Heart left ventricle (tissue), 16 donors: Measurements from ENCODE around the gene TMEM239. TPM values are rescaled to one million over a fixed set of nuclear protein-coding genes. Genes with fewer than 3 reads are reported as not detected.
A peak's percentile ranks its signal among the peaks of the same experiment; 100 is the strongest.

Experiments used
- ATAC-seq, 4 donors: fragments of 200-7000 bp; cut with Tn5 transposase; one replicate each; pipeline ENCODE4 v1.9.1; 2020 to 2022; ENCODE audit warnings: moderate library complexity in 4 of 4, mild to moderate bottlenecking in 3 of 4, moderate number of reproducible peaks in 1 of 4
- DNase-seq, 5 donors: peaks; one replicate each; pipeline ENCODE4 v3.0.0-alpha.2; 2020
- H3K27ac ChIP-seq, 12 donors: fragments of 200-600 bp; sonication (generic) in 4 of 12; one replicate each; pipeline versions ENCODE4 v1.5.0 to v1.8.0; 2016 to 2022; ENCODE audit warnings: mild to moderate bottlenecking in 2 of 12
- H3K27me3 ChIP-seq, 9 donors: fragments of 200-600 bp; sonication (generic) in 2 of 9; one replicate each; pipeline versions ENCODE4 v1.5.1 to v1.8.0; 2016 to 2022; ENCODE audit warnings: mild to moderate bottlenecking in 3 of 9
- H3K36me3 ChIP-seq, 9 donors: fragments of 200-600 bp; sonication (generic) in 2 of 9; one replicate each; pipeline versions ENCODE4 v1.5.0 to v1.8.0; 2018 to 2022; ENCODE audit warnings: mild to moderate bottlenecking in 2 of 9
- H3K4me1 ChIP-seq, 12 donors: fragments of 200-600 bp; sonication (generic) in 4 of 12; one replicate each; pipeline versions ENCODE4 v1.5.0 to v1.8.0; 2016 to 2022; ENCODE audit warnings: mild to moderate bottlenecking in 3 of 12
- H3K4me3 ChIP-seq, 12 donors: fragments of 200-600 bp; sonication (generic) in 4 of 12; one replicate each; pipeline versions ENCODE4 v1.5.0 to v1.8.0; 2017 to 2022; ENCODE audit warnings: mild to moderate bottlenecking in 9 of 12, moderate library complexity in 4 of 12
- H3K9me3 ChIP-seq, 12 donors: fragments of 200-600 bp; sonication (generic) in 4 of 12; one replicate each; pipeline versions ENCODE4 v1.5.0 to v1.8.0; 2016 to 2022; ENCODE audit warnings: mild to moderate bottlenecking in 1 of 12
- POLR2A ChIP-seq, 2 donors: fragments of 450-650 bp; IDR thresholded peaks; one replicate each; pipeline ENCODE4 v1.6.1; 2017; ENCODE audit warnings: antibody characterized with exemption in 2 of 2, mild to moderate bottlenecking in 2 of 2, moderate library complexity in 2 of 2
- WGBS, 4 donors: extraction: QIAGEN DNeasy Blood & Tissue Kit in 2 of 4; methylation state at CpG; one replicate each; pipeline versions ENCODE4 v1.1.5 to v1.1.7; 2013 to 2018; 5-methylcytosine and 5-hydroxymethylcytosine counted together
- intact Hi-C, 10 donors: fragments of 100-400 bp; cut with DNase I; formaldehyde crosslinking; loops; one replicate each; pipeline versions ENCODE4 v1.11.1 to v1.14.2; 2022
- polyA plus RNA-seq, 2 donors: library from polyadenylated mRNA; stranded (reverse); fragments of 200-250 nt; gene quantifications; one replicate each; pipeline ENCODE4 v1.2.3, GENCODE V29; 2013
- total RNA-seq, 9 donors: library from RNA; depleted of rRNA in 2 of 9; stranded (reverse); fragments of >200 nt in 2 of 9; fragmentation: NEBNext Ultra II Directional in 3 of 9; extraction: Animal tissue kit (Norgen Biotek cat#: 25700) in 3 of 9; gene quantifications; one replicate each; pipeline versions ENCODE4 v1.1.0 to v1.2.4, GENCODE V29; 2016 to 2023
- TF ChIP-seq, protein P1 (sequence below), 12 donors: fragments of 200-600 bp; sonication (generic) in 4 of 12; IDR thresholded peaks; one replicate each; pipeline versions ENCODE4 v1.5.0 to v1.8.0; 2018 to 2022; ENCODE audit warnings: antibody characterized with exemption in 12 of 12, mild to moderate bottlenecking in 5 of 12
- donor health status: ischemic (EF 13 %, LVEDD 7.1; RV severe dilation, severe dysfunction).
- donor health status: healthy with polysubstance abuse.
- donor health status: DM: no; HTN: yes; CAD: no.
- donor health status: DM: no; HTN: no; CAD: no.
- donor health status: ischemic (EF 25% LVEDD 6.9; RV normal size, moderate dysfunction).
- donor health status: ischemic (EF 25% LVEDD 5.7; RV mildly dilated, moderate dysfunction).
- donor health status: healthy.
- donor health status: DM: yes; HTN: yes; CAD: no.
- donor health status: ischemic (EF 35%, LVEDD 5.7; RV mildly dilated, moderate dysfunction).
- donor health status: nonischemic (EF 11% LVEDD 7.7; RV severe dilation, severe dysfunction).
- donor health status: DM: yes; HTN: yes; CAD: no.
- donor health status: PGD.
- donor health status: ischemic (EF 29% LVEDD 5.4; RV normal size, mild dysfunction).
- donor health status: nonischemic (EF 23%, LVEDD 6.1; RV moderate dilation, normal function).

The TMEM239 gene
- total and polyA plus RNA-seq, 11 donors: not detected

DNA sequence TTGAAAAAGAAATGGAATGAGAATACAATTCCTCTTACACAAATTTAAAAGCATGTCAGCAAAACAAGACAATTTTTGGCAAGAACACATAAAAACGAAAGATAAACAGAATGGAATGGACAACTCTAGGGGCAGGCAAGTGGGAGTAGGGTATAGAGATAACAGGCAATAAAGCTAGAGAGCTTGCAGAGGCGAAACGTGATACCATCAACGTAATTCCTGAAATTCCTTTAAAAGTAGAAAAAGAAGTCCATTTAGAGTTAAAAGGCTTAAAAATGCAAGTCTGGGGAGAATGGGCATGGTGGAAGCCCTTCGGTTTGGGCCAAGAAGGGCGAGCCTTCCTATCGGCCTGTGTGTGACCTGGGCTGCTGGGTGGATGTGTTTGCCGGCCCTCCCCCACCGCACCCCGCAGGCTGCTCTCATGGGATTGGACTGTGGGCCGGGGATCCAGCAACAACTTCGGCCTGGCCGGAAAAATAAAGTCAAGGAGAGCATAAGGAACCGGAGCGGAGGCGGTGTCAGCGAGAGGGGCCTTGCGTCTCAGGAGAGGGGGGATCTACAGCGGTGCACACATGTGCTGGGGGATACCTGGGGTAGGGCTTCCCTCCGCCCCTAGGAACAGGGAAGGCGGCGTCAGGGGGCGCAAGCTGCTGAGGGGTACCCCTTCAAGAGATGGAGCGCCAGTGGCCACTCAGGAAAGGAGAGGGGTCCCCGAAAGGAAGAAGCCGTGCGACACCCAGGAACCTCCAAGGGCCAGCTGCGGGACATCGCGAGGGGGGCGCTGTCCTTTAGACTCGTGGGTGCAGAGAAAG lies 4.1 kb downstream of the TMEM239 start:
- TF ChIP-seq, protein P1, sequence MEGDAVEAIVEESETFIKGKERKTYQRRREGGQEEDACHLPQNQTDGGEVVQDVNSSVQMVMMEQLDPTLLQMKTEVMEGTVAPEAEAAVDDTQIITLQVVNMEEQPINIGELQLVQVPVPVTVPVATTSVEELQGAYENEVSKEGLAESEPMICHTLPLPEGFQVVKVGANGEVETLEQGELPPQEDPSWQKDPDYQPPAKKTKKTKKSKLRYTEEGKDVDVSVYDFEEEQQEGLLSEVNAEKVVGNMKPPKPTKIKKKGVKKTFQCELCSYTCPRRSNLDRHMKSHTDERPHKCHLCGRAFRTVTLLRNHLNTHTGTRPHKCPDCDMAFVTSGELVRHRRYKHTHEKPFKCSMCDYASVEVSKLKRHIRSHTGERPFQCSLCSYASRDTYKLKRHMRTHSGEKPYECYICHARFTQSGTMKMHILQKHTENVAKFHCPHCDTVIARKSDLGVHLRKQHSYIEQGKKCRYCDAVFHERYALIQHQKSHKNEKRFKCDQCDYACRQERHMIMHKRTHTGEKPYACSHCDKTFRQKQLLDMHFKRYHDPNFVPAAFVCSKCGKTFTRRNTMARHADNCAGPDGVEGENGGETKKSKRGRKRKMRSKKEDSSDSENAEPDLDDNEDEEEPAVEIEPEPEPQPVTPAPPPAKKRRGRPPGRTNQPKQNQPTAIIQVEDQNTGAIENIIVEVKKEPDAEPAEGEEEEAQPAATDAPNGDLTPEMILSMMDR (IDR thresholded peaks at IDR 0.05): no peak
- no peak for TF ChIP-seq POLR2A (IDR thresholded peaks at IDR 0.05)
- WGBS, 4 donors: 17 to 20% (median 18%) methylated on average over 32 of the region's 32 CpGs
- peaks cover 6 to 37% (median 25%) of the 10 kb centered on the region in 9 donors for H3K27me3 ChIP-seq
- no peak for DNase-seq
- peaks cover 0 to 17% (median 0%) of the 10 kb centered on the region in 12 donors for H3K4me1 ChIP-seq
- no peaks in the 10 kb centered on the region for H3K9me3 ChIP-seq
- intact Hi-C loops: no loop called here
- no peaks in the 10 kb centered on the region for H3K36me3 ChIP-seq
- peak overlapping the region in 1 of 12 donors; percentile 42 for H3K27ac ChIP-seq
- H3K4me3 ChIP-seq: peak overlapping the region in 2 of 12 donors; percentile 15 to 19
- ATAC-seq: peak in 1 of 4 donors; percentile 16

DNA sequence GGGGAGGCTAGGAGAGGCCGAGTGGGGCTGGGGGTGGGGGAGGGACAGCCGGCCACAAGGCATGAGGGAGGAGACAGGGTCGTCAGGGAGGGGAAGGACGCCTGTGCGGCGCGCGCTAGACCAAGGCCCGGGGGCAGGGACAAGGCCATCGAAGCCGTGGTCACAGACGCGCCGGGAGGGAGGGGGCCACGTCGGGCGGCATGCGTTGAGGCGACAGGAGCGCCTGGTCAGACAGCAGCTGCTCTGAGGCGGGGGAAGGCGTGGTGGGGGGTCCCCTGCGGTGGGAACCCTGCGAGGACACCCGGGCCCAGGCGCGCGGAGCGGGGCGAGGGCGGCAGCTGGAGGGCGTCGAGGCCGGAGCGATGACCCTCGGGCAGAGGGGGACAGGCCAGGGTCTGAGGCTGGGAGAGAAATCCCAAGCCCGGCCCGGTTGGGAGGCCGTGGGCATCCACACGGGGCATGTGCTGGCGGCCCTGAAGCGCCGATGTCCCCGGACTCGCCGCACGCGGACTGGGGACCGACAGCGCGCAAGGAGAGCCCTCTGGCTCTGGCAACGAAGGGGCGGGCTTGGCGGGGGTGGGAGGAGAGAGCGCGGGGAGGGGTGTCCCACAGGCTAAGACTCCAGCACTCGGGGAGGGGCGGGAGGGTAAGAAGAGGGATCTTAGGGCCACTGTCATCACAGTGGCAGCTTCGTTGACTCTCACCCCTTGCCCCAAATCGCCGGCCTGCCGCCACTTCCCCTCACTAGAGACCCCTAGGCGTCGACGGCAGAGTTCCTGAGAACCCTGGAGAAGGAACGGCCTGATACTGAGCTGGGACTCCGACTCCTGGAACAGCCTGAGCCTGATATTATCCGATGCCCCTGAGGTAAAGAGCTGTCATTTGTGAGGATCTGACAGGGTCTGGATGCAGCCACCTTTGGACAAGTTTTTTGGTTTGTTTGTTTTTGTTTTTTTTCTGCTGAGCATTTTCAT lies 5.0 kb downstream of the TMEM239 start:
- intact Hi-C loops: no loop called here
- TF ChIP-seq, protein P1 (IDR thresholded peaks at IDR 0.05): no peak
- no peak for TF ChIP-seq POLR2A (IDR thresholded peaks at IDR 0.05)
- H3K4me3 ChIP-seq: peak overlapping the region in 2 of 12 donors; percentile 5 to 15
- ATAC-seq (peak in 1 of 4 donors; percentile 49), DNase-seq (no peak)
- no peaks in the 10 kb centered on the region for H3K9me3 ChIP-seq
- H3K4me1 ChIP-seq: peaks cover 0 to 17% (median 0%) of the 10 kb centered on the region in 12 donors
- 5 to 10% (median 6%) methylated on average over 27 to 68 of the region's 68 CpGs for WGBS, 4 donors
- H3K27me3 ChIP-seq: peaks cover 6 to 43% (median 25%) of the 10 kb centered on the region in 9 donors
- H3K27ac ChIP-seq: no peak overlapping the region
- H3K36me3 ChIP-seq: no peaks in the 10 kb centered on the region

DNA sequence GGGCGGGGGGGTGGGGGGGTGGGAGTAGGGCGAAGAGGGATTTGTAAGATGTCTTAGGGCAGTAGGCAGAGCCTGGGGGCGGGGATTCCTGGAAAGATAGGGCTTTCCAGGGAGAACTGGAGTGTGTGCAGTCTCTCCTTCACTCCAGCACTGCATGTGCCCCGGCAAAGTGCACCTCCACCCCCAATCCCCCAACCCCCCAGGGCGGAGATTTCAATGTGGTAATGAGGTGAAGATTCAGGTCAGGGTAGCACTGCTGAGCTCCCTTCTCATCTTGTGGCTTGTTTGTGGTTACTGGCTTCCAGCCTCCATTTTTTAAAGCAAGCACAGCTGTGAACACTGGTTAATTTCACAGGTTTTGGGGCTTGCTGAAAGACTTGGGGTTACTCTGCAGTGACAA lies 5.9 kb downstream of the TMEM239 start:
- H3K4me1 ChIP-seq: peaks cover 0 to 17% (median 0%) of the 10 kb centered on the region in 12 donors
- H3K27me3 ChIP-seq: peaks cover 6 to 51% (median 27%) of the 10 kb centered on the region in 9 donors
- H3K36me3 ChIP-seq: no peaks in the 10 kb centered on the region
- no peaks in the 10 kb centered on the region for H3K9me3 ChIP-seq
- intact Hi-C loops: no loop called here
- no peak for ATAC-seq
- H3K4me3 ChIP-seq: no peak overlapping the region
- H3K27ac ChIP-seq: no peak overlapping the region
- DNase-seq: no peak
- WGBS, 4 donors: 20 to 56% (median 31%) methylated on average over 5 of the region's 5 CpGs
- TF ChIP-seq POLR2A (IDR thresholded peaks at IDR 0.05): no peak
- TF ChIP-seq, protein P1 (IDR thresholded peaks at IDR 0.05): no peak
